NB4 (cell line): Measurements from ENCODE around the gene COASY.
"Not testable (repeated sequence)": the region's sequence is repeated elsewhere in the genome, so short reads cannot be mapped to it uniquely, and the experiment has no call there.

ENCODE experiments used
- DNase-seq: peaks from one replicate; pipeline ENCODE4 v3.0.0; 2010; ENCODE audit warnings: low read depth
- H3K4me3 ChIP-seq: one replicate; pipeline ENCODE4 v1.5.1; 2011; ENCODE audit warnings: mild to moderate bottlenecking, low read depth, low read length, moderate library complexity
- CTCF ChIP-seq: IDR thresholded peaks from one replicate; pipeline ENCODE4 v1.5.1; 2012; ENCODE audit warnings: low read depth, low read length
- MAX ChIP-seq: IDR thresholded peaks from 2 replicates; pipeline ENCODE4 v1.6.1; 2011; ENCODE audit warnings: low read depth, low read length
- MYC ChIP-seq: IDR thresholded peaks from 2 replicates; pipeline ENCODE4 v1.6.1; 2011; ENCODE audit warnings: low read depth, low read length
- POLR2A ChIP-seq: IDR thresholded peaks from 2 replicates; pipeline ENCODE4 v1.6.1; 2011; ENCODE audit warnings: mild to moderate bottlenecking; ENCODE audit not compliant: insufficient read length; ENCODE audit errors: extremely low read depth

The COASY gene

DNA sequence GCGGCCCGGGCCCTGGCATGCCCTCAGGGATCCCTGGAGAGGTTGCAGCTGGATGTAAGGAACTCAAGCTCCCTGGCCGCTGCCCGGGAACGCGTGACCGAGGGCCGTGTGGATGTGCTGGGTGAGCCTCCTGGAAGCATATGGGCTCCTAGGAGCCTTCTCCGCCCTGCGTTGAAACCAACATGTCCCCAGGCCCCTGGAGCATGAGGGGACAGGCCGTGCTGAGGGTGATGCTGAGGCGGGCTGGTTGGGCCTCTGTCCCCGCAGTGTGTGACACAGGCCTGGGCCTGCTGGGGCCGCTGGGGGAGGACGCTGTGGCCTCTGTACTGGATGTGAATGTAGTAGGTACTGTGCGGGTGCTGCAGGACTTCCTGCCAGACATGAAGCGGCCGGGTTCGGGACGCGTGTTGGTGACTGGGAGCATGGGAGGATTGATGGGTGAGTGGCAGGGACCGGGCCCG is 14.9 kb upstream of the COASY start:
- DNase-seq = no peak
- H3K4me3 ChIP-seq = no peak overlapping the region
- TF ChIP-seq POLR2A = no peak
- no peak for TF ChIP-seq MYC
- no peak for TF ChIP-seq MAX
- TF ChIP-seq CTCF = no peak

GRCh38 chr17:42547698-42548069 is 14.3 kb upstream of the COASY start:
- H3K4me3 ChIP-seq = no peak overlapping the region
- no peak for TF ChIP-seq POLR2A
- TF ChIP-seq MYC = no peak
- no peak for TF ChIP-seq CTCF
- TF ChIP-seq MAX = no peak
- DNase-seq = no peak

DNA sequence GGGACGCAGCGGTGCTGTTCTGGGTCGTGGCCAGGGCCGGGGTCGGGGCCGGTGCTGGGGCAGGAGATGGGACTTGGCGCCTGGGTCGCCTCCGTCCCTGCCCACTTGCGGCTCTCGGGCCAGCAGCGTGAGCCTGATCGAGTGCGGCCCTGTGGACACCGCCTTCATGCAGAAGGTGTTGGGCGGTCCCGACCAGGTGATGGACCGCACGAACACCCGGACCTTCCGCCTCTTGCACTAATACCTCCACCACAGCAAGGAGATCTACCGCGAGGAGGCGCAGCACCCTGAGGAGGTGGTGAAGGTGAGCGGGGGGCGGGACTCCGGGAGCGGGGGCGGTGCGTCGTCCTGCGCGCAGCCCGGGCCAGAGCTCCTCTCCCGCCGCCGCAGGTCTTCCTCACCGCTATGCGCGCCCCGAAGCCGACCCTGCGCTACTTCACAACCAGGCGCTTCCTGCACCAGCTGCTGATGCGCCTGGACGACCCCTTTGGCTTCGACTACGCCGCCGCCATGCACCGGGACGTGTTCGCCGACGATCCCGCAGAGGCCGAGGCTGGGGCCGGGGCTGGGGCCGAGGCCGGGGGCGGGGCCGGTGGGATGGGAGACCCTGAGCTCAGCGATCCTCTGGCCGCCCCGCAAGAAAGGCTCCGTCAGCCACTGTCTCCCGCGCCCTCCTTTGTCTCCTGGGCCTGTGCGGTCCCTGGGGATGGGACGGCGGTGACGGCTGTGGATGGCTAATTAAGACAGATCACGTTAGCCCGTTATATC is 13.7 kb upstream of the COASY start:
- TF ChIP-seq MAX (no peak), CTCF (no peak), MYC (no peak), POLR2A (no peak)
- DNase-seq = no peak
- no peak overlapping the region for H3K4me3 ChIP-seq

- DNase-seq = no peak
- H3K4me3 ChIP-seq = no peak overlapping the region
- no peak for TF ChIP-seq MAX
- TF ChIP-seq MYC = no peak
- TF ChIP-seq CTCF = no peak
- no peak for TF ChIP-seq POLR2A
Measured at GRCh38 chr17:42548993-42549755, 12.8 kb upstream of the COASY start.

GRCh38 chr17:42552736-42553135 is 9.2 kb upstream of the COASY start, which contains the start of gene HSD17B1:
HSD17B1 (plus strand) TSS chr17:42552923; CDS start chr17:42552934, 11 bp downstream.
- not testable (repeated sequence) for H3K4me3 ChIP-seq, DNase-seq

DNA sequence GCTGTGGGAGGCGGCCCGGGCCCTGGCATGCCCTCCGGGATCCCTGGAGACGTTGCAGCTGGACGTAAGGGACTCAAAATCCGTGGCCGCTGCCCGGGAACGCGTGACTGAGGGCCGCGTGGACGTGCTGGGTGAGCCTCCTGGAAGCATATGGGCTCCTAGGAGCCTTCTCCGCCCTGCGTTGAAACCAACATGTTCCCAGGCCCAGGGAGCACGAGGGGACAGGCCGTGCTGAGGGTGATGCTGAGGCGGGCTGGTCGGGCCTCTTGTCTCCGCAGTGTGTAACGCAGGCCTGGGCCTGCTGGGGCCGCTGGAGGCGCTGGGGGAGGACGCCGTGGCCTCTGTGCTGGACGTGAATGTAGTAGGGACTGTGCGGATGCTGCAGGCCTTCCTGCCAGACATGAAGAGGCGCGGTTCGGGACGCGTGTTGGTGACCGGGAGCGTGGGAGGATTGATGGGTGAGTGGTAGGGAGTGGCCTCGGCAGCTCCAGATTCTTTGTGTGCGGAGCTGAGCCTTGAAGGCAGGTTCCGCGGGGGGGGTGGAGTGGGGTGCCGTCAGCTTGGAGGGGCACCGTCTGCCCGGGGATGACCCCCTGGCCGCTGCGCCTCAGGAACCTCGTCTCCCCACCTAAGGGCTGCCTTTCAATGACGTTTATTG is 8.7 kb upstream of the COASY start:
- no peak overlapping the region for H3K4me3 ChIP-seq
- TF ChIP-seq CTCF (no peak), MYC (no peak), POLR2A (no peak), MAX (no peak)
- no peak for DNase-seq
